ENCODE data around the gene POT1. TPM values are rescaled to one million over a fixed set of nuclear protein-coding genes. Genes with fewer than 3 reads are reported as not detected.

POT1 gene
- total RNA-seq, 1 experiment from 2014 or later = 77.7 TPM

DNA sequence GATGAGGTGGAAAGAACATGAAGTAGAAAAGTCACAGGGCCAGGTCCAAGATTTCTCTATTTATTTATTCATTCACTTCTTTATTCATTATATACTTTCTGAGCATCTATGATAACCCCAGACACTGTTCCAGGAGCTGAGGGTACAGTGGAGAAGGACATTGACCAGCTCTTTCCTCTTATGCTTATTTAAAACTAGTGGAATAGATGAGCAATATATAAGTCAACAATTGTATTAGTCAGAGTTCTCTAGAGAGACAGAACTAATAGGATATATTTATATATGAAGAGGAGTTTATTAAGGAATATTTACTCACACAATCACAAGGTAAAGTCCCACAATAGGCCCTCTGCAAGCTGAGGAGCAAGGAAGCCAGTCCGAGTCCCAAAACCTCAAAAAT lies 149.0 kb downstream of the POT1 start:
- Histone ChIP-seq H3K4me1 (no peaks in the 10 kb centered on the region), H3K27ac (no peak overlapping the region), H3K36me3 (no peaks in the 10 kb centered on the region), H3K4me3 (no peak overlapping the region), H3K9me3 (replicated peaks) (no peaks in the 10 kb centered on the region), H3K27me3 (no peaks in the 10 kb centered on the region)
- DNase-seq = no peak

DNA sequence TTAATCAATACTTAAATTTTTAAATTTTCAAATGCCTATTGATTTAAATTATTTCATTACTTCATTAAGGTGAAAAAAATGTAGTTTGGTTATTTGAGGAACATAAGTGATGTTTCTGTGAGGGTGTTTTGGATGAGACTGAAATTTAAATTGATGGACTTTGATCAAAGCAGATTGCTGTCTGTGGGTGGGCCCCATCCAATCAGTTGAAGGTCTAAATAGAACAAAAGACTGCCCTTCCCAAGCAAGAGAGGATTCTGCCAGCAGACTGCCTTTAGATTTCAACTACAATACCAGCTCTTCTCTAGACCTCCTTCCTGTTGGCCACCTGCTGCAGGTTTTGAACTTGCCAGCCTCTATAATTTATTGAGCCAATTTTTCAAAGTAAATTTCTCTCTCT lies 149.6 kb downstream of the POT1 start:
- Histone ChIP-seq H3K4me3 (no peak overlapping the region), H3K36me3 (no peaks in the 10 kb centered on the region), H3K4me1 (no peaks in the 10 kb centered on the region), H3K27ac (no peak overlapping the region), H3K9me3 (replicated peaks) (no peaks in the 10 kb centered on the region), H3K27me3 (no peaks in the 10 kb centered on the region)
- no peak for DNase-seq

DNA sequence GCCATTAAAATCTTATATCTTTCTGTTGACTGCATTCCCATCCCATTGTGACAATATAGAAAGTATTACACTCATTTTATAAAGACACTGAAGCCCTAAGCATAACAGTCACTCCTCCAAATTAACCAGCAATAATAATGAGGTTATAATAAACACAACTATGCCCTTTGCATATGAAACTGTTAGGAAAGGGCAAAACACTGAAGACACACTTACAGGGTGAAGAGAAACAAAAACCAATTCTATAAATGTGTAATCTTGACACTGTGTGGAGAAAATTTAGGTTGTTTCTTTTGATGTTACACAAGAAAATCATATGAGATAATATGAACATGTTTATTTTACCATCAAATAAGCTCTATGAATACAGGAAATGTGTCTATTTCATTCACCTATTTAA lies 150.0 kb downstream of the POT1 start:
- Histone ChIP-seq H3K9me3 (replicated peaks) (no peaks in the 10 kb centered on the region), H3K36me3 (no peaks in the 10 kb centered on the region), H3K4me3 (no peak overlapping the region), H3K27me3 (no peaks in the 10 kb centered on the region), H3K27ac (no peak overlapping the region), H3K4me1 (no peaks in the 10 kb centered on the region)
- no peak for DNase-seq

DNA sequence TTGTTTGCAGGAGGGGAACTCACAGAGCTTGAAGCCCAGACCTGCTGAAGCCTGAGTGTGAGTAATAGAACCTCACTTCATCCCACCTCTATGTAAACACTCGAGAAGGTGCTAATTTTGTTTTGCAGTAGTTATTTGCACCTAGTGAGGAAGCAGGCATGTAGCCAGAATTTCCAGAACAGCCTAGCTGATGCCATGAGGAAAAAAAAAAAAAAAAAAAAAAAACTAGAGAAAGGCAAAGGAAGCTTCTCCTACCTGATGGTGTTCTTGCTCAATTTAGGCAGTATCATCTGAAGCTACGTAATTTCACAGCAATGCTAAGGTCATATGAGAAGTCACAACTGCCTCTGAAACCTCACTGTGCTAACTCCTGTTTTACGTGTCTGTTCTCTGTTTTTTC lies 150.4 kb downstream of the POT1 start:
- no peak overlapping the region for H3K27ac ChIP-seq
- H3K4me1 ChIP-seq = no peaks in the 10 kb centered on the region
- H3K4me3 ChIP-seq = no peak overlapping the region

DNA sequence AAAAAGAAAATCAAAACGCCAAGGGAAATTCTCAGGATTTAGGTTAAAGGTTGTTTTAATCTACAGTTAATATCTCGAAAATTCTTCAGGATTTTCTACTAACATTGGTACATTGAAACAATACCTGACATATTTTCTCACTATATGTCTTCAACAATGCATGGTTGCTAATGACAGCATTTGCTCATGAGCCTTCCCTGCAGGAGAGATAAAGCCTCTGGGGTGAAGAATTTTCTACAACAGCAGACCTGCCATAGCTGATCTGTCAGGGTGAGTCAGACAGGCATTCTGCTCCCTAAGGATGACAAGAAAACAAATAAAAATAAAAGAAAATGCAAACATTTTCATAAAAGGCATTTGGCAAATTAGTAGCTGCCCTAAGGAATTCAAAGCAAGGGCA lies 152.4 kb downstream of the POT1 start:
- no peak for DNase-seq
- no peaks in the 10 kb centered on the region for H3K4me1 ChIP-seq
- no peaks in the 10 kb centered on the region for H3K9me3 ChIP-seq (replicated peaks)
- no peaks in the 10 kb centered on the region for H3K36me3 ChIP-seq
- no peaks in the 10 kb centered on the region for H3K27me3 ChIP-seq
- H3K27ac ChIP-seq = no peak overlapping the region
- H3K4me3 ChIP-seq = no peak overlapping the region

More for the DNA sequence above, 150.4 kb downstream of the POT1 start:
- no peaks in the 10 kb centered on the region for H3K27me3 ChIP-seq
- DNase-seq = no peak
- no peaks in the 10 kb centered on the region for H3K36me3 ChIP-seq
- no peaks in the 10 kb centered on the region for H3K9me3 ChIP-seq (replicated peaks)

DNA sequence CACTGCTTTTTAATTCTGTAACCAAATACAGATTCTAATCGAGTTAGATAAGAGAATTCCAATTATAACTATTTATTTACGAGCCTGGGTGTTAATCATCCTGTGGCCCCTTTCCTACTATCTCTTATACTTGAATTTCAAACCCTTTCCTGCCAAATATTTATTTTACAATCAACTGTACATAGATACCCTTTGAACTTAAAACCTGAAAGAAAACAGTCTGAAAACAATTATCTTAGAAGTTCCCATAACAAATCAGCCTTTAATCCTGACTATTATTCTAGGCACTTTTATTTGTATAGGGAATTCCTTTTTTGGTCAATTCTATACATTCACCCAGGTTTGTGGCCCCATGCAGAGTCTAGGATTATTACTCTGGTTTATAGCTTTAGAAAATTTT lies 153.5 kb downstream of the POT1 start:
- no peak overlapping the region for H3K27ac ChIP-seq
- no peak for DNase-seq
- no peaks in the 10 kb centered on the region for H3K27me3 ChIP-seq
- no peaks in the 10 kb centered on the region for H3K4me1 ChIP-seq
- no peak overlapping the region for H3K4me3 ChIP-seq
- no peaks in the 10 kb centered on the region for H3K36me3 ChIP-seq
- no peaks in the 10 kb centered on the region for H3K9me3 ChIP-seq (replicated peaks)

DNA sequence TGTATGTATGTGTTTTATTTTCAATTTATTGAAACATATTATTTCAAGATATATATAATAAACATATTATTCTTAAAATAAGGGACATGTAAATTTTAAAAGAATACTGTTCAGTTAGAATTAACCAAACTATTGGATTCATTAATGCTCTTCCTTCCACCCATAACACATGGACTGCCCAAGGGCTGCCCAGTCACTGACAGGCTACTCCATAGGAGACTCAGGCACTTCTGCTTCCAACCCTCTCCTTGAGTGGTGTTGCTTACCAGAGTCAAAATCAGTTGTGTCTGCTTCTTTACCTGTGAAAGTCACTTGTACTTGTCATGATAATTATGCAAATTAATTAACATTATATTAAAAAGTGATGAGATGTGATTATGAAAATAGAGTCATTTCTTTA lies 154.2 kb downstream of the POT1 start:
- no peak for DNase-seq
- H3K4me3 ChIP-seq = no peak overlapping the region
- no peaks in the 10 kb centered on the region for H3K27me3 ChIP-seq
- no peaks in the 10 kb centered on the region for H3K36me3 ChIP-seq
- H3K9me3 ChIP-seq (replicated peaks) = no peaks in the 10 kb centered on the region
- H3K4me1 ChIP-seq = no peaks in the 10 kb centered on the region
- no peak overlapping the region for H3K27ac ChIP-seq

DNA sequence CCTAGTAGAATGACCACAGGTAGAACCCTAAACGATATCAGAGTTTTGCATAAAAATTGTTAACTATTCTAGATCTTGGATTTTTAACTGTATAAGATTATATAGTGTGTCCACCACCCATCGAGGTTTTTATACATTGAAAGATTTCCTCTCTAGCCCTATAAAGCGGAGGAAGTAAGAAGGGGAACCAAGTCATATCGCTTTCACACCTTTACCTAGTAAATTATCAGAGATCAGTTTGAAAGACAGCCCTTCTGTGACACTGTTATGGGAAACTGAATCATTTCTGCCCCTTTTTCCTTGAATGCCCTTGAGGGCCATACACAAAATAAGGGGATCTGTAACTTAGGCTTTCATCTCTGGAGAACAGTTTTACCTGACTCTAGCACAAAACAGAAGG lies 155.7 kb downstream of the POT1 start:
- Histone ChIP-seq H3K4me3 (no peak overlapping the region), H3K27me3 (no peaks in the 10 kb centered on the region), H3K36me3 (no peaks in the 10 kb centered on the region), H3K9me3 (replicated peaks) (no peaks in the 10 kb centered on the region), H3K27ac (no peak overlapping the region), H3K4me1 (no peaks in the 10 kb centered on the region)
- DNase-seq = no peak

DNA sequence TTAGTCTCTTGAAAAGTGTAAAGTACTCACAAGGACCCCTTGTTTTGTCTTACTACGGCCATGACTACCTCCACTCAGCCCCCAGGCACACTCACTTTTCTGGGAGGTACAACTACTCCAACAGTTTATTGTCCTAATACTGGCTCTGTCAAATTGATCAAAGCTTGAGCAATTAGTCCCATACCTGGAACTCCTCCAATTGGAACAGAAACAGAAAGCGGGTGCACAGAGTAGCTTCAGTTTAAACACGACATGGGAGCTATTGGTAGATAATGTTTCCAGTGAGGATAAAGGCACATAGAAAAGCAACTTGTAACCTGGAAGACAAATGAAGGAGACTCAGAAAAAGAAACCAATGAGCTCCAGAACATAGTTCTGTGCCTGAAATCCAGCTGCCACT lies 156.3 kb downstream of the POT1 start:
- H3K36me3 ChIP-seq = no peaks in the 10 kb centered on the region

More for the DNA sequence above, 156.3 kb downstream of the POT1 start:
- H3K9me3 ChIP-seq (replicated peaks) = no peaks in the 10 kb centered on the region
- H3K4me3 ChIP-seq = no peak overlapping the region
- no peaks in the 10 kb centered on the region for H3K4me1 ChIP-seq
- H3K27ac ChIP-seq = no peak overlapping the region
- no peaks in the 10 kb centered on the region for H3K27me3 ChIP-seq
- no peak for DNase-seq

Other genes with a start within 250 kb of the POT1 start
- gene GPR37, start 164.0 kb downstream of the POT1 start, total RNA-seq (2014; rRNA removed; shearing (Covaris generic)) = 0.30 and 0.56 TPM in 2 replicates

Measured in SJCRH30 (cell line).